ENCODE data around the gene RAB12.
"Not testable (repeated sequence)": the region's sequence is repeated elsewhere in the genome, so short reads cannot be mapped to it uniquely, and the experiment has no call there.

RAB12 gene

DNA sequence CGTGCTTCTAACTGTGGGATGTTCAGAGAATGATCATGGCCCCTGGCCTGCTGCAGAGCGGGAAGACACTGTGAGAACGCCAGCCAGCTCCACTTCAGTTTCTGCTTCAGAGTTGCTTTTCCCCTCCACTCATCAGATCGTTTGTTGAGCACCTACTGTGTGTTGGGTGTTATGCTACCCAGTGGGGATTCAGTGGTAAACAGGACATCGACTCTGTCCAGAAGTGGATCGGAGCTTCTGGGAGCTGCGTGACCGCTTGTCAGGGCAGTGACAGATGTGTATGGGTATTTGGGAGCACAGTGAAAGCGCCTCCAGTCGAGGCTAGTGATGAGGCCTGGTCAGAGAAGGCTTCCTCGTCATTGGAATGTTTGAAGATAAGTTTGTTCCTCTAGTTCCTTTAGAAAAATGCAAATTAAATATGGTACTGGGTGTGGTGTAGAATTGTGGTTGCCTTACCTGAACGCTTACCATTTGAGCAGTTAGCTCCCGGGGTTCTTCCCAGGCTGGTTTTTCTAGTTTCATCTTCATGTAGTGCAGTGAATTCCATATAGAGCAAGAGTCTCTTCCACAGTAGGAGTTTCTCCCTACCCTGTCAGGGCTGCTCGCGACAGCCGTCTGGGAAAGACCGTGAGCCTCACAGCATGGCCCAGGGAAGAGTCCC is 2.8 kb downstream of the RAB12 start:
- DNase-seq (ENCODE audit: low spot score) = no peak

DNA sequence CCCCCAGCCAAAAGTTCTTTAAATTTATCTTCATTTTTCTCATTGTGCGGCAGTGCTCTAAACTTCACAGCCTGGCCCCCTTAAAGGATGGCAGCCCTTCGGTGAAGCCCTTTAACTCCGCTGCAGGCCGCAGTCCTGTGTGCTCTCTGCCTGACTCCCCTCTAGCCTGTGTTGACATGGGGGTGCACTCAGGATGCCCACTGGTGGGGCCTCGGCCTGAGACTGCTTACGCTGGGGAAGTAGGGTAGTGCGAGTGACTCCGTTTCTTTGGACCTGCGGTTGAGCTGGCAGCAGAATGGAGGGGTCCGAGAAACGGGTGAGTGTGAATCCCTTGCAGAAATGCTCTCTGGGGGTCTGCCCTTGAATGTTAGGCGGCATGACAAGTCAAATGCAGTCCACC is 5.6 kb downstream of the RAB12 start:
- DNase-seq (ENCODE audit: low spot score) = no peak

DNA sequence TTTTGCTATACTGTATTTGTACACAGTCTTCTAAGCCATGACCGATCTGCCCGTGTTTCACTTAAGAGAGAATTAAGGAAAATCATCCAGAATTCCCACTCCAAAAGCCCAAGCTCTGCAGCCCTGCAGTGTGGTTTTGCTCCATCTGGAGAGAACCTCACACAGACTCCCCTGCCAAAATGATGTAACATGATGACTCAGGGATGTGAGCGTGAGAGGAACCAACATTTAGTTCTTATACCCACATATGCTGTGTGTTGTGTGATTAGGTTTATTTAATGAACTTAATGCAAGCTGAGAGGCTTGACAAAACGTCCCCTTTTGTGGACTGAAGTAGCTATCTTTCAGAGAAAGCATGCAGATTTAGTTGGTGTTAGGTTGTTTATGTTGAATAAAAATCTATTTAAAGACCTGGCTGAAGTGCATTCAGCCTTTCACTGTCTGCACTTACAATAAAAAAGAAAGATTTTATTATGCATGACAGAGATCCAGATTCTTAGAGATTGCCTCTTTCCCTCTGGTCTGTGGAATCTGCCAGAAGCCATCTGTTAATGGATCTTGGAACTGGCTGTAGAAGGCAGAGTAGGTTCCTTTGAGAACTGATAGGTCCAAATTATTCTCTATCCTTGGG is 6.3 kb downstream of the RAB12 start:
- no peak for DNase-seq (ENCODE audit: low spot score)

DNA sequence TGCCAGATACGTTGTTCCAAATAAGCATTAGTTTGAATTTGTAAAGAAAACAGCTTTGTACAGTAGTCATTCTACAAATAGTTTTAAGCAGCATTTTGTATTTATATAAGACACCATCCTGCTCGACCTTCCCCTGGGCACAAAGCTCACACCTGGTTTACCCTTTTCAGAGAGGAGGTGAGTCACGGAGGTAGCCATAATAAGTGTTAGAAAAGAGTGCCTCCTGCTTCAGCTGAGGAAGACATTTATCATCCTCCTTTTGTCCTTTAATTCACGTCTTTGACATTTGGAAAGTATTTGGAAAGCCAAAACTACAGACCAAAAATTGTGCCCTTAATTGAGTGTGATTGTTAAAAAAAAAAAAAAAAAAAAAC is 6.8 kb downstream of the RAB12 start:
- DNase-seq (ENCODE audit: low spot score) = no peak

DNA sequence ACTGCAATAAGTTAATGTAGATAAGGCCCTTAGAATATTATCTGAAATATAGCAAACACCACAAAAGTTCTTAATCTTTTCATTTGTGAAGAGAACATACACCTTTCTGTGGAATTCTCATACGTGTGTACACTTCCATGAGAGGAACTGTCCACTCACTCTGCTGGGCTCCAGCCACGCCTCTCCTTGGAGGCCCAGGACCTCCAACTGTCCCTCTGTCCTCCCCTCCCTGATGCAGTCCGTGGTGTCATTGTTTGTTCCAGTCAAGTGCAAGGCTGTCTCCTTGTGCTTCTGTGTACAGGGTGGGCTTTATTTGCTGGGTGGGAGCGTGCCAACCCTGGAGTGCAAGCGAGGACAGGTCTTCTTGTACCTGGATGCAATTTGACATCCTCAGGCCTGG is 8.7 kb downstream of the RAB12 start:
- DNase-seq (ENCODE audit: low spot score) = no peak

DNA sequence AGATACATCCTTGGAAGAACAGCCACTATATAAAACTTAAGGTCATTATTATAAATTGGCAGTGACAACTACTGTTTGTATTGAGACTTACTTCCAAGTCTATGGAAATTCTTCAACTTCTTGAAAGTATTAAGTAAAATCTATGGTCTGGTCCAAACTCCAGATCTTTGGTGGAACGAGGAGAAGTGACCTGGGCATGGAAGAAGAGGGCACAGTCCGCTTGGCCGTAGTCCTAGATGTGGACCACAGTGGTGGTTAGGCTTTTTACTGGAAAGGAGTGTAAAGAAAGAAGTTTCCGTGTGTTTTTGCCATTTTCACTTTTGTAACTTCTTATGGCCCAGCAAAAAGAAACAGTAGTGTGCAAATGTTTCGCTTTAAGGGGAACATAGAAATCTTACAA is 9.8 kb downstream of the RAB12 start:
- DNase-seq (ENCODE audit: low spot score) = no peak

DNA sequence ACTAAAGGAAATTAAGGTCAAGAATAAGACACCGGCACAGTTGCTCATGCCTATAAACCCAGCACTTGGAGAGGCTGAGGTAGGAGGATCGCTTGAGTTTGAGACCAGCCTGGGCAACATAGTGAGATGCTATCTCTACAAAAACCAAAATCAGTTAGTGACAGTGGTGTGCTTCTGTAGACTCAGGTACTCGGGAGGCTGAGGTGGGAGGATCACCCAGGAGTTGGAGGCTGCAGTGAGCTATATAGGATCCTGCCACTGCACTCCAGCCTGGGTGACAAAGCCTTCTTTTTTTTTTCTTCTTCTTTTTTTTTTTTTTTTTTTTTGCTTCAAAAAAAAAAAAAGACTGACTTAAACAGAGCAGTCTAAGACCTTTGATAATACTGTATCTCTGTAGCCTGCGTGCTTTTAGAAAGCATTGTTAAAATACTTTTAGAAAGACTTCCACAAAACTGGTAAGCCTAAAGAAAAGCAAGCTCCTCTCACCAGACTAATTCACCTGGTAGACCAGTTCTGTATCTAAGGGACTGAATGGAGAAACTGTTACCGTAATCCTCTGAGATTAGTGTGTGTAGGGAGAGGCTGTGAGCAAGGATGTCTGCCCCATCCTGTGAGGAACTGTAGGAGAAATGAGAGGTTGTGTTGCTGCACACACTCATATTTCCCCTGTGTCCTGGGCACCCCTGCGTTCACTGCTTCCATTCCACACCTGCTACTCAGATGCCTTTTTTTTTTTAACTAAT is 10.8 kb downstream of the RAB12 start:
- no peak for DNase-seq (ENCODE audit: low spot score)

DNA sequence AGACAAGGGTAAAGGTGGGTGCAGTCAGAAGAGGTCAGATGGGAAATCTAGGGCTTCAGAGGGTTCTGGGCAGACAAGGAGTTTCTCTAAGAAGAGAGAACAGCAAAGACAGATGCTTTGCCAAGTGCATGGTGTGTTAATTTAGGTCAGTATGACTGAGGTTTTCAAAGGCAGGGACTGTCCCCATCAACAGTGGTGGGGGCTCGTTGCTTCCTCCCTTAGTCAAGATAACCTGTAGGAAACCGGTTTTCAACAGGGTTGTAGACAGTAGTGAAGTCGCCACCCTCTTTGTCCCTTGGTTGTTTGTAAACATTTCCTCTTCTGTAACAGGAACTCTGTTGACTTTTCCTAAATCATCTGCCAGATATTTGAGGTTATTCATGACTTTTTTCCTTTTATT is 11.6 kb downstream of the RAB12 start:
- DNase-seq (ENCODE audit: low spot score) = no peak

DNA sequence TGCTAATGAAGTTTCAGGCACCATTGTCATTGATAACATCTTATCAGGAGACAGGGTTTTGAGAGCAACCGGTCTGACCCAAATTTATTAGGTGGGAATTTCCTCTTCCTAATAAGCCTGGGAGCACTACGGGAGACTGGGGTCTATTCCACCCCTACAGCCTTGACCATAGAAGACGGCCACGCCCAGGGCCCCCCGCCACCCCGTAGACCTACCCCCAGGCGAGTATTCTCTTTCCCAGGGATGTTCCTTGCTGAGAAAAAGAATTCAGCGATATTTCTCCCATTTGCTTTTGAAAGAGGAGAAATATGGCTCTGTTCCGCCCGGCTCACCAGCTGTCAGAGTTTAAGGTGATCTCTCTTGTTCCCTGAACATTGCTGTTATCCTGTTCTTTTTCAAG is 13.4 kb downstream of the RAB12 start:
- not testable (repeated sequence) for DNase-seq (ENCODE audit: low spot score)

DNA sequence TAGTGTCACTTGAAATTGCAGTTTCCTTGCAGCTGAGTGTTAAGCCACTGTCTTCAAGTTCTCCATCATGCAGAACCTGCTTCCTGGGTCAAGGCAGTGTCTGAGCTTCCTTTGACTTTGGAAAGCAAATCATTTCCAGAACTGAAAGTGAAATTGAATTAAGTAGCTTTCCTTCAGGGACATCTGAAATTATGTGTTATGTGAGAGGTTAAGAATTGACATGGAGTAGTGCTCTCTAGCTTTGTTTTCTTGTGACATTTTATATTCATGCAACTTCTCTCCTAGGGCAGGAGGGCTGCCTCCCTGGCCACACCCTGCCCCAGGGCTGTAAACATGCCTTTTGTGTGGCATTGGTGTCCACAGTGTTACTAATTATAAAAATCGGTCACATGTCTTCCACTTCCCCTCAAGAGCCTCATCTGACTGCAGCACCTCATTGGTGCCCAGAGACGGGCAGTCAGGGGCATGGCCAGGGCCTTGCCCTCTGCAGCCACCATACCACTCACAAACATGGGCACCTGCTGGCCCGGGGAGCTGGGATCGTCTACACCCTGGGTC is 14.4 kb downstream of the RAB12 start:
- no peak for DNase-seq (ENCODE audit: low spot score)

DNA sequence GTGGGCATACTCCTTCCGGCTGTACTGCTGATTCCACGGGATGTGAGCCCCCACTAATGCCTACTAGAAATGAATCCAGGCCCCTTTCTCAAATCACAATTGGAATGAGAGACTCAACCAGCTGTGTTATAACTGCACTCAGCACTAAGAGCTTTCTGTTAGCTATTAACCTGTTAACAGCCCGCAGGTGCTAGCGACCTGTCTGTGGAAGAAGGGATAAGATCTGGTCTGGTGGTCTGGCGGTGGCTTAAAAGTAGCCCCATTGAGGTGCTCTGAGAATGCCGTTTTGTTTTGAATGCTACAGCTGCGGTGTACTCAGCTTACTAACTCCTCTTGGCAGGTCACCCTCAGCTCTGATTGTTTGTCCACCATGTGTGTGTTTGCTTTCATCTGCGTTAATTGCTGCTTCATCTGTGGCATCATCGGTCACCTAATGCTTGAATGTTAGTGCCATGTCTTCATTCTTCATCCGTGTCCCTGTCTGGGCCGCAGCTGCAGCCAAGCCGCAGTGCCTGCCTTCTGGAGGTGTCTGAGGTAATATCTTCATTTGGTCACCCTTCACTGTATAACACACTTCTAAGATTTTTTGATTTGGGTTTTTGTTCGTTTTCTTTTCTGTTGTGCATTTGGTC is 16.3 kb downstream of the RAB12 start:
- DNase-seq (ENCODE audit: low spot score) = no peak

DNA sequence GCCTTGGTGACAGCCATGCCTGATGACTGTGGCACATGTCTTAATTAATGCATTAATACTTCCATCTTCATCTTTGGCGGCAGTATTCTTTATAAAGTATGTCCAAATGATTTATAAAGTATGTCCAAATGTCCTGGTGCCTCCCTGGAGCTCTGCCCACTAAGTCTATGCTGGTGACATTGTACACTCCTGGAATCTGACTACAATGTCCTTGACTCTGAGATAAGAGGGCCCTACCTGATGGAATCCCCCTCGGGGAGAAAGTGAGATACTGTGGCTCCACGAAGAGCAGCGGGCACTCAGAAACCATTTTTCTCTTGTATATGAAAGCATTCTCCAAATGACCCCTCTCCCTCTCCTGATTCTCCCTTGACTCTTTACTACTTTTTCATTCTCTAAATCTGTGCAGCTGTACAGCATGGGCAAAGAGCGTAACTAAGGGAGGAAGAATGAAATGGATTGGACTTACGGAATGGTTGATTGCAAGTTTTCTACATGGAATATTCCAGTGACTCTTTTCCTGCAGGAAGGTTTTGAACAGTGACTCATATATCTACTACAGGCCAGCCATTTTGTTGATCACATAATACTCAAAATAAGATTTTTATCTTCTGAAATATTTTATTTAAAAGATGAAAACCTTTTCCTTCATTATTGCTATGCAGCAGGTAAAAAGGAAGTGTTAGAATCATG is 17.3 kb downstream of the RAB12 start:
- DNase-seq (ENCODE audit: low spot score) = no peak

DNA sequence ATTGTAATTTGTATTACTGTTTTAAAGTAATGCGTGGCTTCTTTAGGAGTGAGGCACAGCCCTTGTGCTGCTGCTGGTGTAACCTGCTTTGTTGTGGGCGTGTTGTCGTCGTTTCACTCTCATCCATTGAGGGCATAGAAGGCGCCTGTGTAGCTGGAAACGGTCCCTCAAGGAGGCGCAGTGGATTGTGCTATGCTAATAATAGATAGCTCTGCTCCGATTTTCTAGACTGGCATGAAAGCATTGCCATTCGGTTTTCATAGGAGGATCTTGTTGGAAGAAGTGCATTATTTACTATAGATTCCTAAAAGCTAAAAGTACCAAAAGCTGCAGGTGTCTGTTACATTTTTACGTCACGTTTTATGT is 17.9 kb downstream of the RAB12 start:
- DNase-seq (ENCODE audit: low spot score) = no peak

DNA sequence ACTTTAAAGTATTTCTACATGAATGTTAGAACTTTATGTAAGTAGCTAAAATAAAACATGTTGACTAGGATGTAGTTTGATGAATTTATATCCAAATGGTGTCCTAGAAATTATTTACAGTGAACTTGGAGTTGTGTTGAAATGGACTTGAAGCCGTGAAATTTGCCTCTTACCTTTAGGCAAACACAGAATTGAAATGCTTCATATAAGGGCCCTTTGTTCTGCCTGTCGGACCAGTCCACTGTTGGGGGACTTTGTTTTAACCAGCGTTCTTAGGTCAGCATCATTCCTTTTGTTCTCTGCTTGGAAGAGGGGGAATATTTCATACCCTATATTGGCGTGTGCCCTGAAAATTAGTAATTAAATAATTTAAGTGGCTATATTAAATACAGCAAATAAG is 18.3 kb downstream of the RAB12 start:
- peak; percentile 60 for DNase-seq (ENCODE audit: low spot score)

DNA sequence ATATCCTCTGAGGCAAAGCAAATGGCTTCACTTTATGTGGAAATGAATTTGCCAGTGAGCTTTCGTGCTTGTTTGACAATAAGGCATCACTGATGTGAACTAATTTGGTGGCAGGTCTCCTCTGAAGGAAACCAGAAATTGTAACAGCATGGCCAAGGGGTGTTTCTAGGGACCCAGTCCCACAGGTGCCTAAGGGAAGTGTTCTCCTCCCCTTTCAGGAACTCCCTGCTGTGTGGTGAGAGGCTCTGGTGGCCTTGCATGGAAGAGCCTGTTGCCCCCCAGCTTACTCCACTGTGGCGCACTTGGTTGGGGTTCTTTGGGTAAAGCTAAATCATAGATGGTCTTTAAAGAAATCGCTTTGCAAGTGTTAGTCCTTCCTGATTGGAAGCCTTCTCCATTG is 20.4 kb downstream of the RAB12 start:
- DNase-seq (ENCODE audit: low spot score) = no peak

DNA sequence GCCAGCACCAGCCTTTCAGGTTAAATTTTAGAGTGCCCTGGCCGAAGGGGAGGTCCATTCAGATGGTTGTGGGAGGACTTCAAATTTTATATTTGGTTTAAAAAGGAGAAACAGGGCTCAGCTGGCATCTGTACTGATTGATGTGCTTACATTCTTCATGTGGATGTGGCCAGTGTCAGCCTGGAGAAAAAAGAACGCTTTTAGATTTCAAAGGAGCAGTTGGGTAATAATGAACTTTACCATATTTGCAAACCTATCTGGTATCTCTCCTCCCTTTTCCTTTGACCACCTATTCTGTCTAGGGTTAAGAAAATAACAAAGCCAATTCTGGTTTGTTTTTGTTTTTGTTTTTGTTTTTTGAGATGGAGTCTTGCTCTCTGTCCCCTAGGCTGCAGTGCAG is 21.3 kb downstream of the RAB12 start:
- DNase-seq (ENCODE audit: low spot score) = no peak

DNA sequence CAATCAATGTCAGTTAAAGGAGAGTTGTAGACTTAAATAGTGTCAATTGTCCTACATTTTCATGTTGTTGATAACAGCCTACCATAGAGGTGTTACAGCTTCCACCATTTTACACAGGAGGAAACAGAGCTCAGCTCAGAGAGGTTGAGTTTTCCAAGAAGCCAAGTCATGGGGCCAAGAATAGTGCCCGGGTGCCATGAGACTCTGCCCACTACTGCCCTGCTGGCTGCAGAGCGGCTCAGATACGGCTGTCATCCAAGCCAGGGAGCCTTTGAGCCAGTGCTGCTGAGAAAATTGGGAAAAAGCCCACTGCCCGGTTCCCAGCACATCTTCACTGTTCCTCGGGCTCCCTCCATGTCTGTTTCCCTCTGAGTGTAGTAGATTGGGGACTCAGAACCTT is 22.0 kb downstream of the RAB12 start:
- DNase-seq (ENCODE audit: low spot score) = no peak

DNA sequence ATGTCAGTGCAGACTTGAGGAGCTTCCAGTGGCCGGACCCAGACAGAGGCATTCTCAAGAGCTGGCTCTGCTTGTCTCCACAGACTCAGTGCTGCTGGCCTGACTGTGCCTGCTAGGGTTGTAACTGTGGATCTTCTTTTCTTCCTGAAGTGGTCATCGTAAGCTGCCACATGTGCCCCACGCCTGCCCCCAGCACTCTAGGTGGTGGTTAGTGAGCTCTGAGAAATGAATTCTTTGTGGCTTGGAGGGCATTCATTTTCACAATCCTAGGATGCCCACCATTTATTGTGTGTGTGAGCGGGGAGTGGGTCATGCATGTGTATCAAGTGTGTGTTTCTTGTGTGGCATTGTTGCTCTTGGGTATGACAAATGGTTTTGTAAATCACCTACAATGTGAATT is 23.1 kb downstream of the RAB12 start:
- DNase-seq (ENCODE audit: low spot score) = no peak

DNA sequence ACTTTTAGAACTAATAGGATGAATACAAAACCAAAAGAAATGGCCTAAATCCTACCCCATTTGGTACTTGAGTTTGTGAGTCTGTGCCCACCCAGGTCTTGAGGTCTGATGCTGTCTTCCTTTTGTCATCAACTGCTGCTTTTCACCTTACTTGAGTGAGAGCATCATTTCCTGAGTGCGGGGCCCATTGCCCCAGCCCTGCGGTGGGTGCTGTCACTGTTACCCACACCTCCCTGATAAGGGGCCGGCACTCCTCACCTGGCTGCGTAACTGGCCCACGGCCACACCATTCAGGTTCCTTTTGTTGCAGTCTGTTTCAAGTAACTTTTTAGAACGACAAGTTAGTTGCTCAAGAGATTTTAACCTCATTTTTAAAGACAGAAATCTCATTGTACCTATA is 25.3 kb downstream of the RAB12 start:
- DNase-seq (ENCODE audit: low spot score) = no peak

DNA sequence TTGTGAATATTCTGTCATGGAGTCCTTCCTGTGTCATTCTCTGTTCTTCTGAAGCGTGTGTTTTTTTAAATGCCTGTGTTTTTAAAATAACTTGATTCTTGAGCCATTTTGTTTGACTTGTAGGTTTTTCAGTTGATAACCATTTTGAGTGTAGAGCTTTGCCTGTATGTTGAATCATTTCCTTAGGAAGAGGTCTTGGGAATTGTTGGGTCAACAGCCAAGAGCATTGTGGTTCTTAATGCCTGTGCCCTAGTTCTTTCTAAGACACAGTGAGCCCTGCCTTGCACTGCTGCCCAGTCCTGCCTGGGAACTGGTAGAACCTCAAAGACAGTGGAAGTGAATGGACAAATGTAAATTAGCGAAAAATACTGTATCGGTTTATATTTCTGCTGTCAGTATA is 25.9 kb downstream of the RAB12 start:
- no peak for DNase-seq (ENCODE audit: low spot score)

DNA sequence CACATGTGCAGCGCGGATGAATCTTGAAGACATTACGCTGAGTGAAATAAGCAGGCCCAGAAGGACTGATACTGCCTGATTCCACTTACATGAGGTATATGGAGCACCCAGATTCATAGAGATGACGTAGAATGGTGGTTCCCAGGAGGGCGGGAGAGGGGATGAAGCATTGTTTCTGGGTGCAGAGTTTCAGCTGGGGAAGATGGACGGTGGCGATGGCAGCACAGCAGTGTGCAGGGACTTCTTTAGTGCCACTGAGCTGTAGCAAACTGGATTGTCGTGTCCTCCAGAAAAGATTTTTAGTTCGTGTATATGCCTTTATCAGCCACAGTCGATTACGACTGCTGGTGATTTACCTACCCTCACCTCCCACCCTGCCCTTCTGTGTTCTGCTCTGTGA is 30.5 kb downstream of the RAB12 start:
- no peak for DNase-seq (ENCODE audit: low spot score)

DNA sequence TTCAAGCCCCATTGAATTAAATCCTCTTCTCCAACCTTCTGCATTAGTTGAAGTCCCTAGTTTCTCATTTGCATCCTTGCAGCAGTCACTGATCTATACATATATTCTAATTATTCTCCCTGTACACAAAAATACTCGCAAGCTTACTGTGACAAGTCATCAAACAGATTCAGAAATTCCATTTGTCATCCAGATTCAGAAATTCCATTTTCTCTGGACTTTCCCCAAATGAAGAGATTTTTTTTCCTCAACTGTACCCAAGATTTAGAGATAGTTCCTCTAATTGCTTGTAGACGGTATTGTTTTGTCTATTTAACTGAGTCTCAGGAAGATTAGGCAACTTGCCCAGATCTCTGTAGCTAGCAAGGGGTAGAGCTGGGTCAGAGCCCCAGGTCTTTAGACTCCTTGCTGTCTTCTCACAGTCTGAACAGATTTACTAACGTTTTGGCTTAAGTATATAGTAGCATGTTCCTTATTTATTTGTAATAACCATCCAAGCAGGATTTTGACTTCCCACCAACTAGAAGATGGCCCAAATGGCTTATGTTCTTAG is 34.2 kb downstream of the RAB12 start:
- DNase-seq (ENCODE audit: low spot score) = no peak

All from globus pallidus (tissue), 1 donor.